Stimulated activated naive B cell treated with anti-CD40 and anti-IgM and Interleukin-4, amounts not matched to agents 10 μg/mL and 1 μg/mL and 100 μg/mL, for 72 hours (primary cell): Measurements from ENCODE around the gene ALDH1L1.

Experiments
- ATAC-seq, 2 donors: fragments of 150-1000 bp; cut with Tn5 transposase; replicated peaks; 2 replicates each; pipeline ENCODE4 v1.10.0; 2021; ENCODE audit warnings: moderate library complexity in 1 of 2
- DNase-seq: peaks from one replicate; pipeline ENCODE4 v3.0.0; 2021
- H3K27ac Mint-ChIP-seq: one replicate; pipeline ENCODE4 v1.8.0; 2022; ENCODE audit warnings: mild to moderate bottlenecking, mixed read lengths
- H3K27me3 Mint-ChIP-seq, 2 donors: one replicate each; pipeline ENCODE4 v1.8.0; 2022; ENCODE audit warnings: mixed read lengths in 2 of 2
- H3K36me3 Mint-ChIP-seq, 2 donors: one replicate each; pipeline ENCODE4 v1.8.0; 2022; ENCODE audit warnings: mixed read lengths in 2 of 2, mild to moderate bottlenecking in 1 of 2
- H3K4me1 Mint-ChIP-seq, 2 donors: one replicate each; pipeline ENCODE4 v1.8.0; 2022; ENCODE audit warnings: mixed read lengths in 2 of 2, mild to moderate bottlenecking in 1 of 2
- H3K4me3 Mint-ChIP-seq, 2 donors: one replicate each; pipeline ENCODE4 v1.8.0; 2022; ENCODE audit warnings: mild to moderate bottlenecking in 2 of 2, mixed read lengths in 2 of 2, moderate library complexity in 1 of 2
- H3K9me3 Mint-ChIP-seq, 2 donors: one replicate each; pipeline ENCODE4 v1.8.0; 2022; ENCODE audit warnings: mixed read lengths in 2 of 2, mild to moderate bottlenecking in 1 of 2

ALDH1L1 gene

GRCh38 chr3:126154391-126155279 is 25.8 kb downstream of the ALDH1L1 start:
- Mint-ChIP-seq H3K27ac (no peak overlapping the region), H3K4me3 (no peak overlapping the region), H3K27me3 (peaks cover 5 to 17% of the 10 kb centered on the region in 2 donors), H3K4me1 (no peaks in the 10 kb centered on the region), H3K36me3 (no peaks in the 10 kb centered on the region), H3K9me3 (no peaks in the 10 kb centered on the region)
- DNase-seq (no peak), ATAC-seq (no peak)

GRCh38 chr3:126153695-126154360 is 26.6 kb downstream of the ALDH1L1 start:
- ATAC-seq (no peak), DNase-seq (no peak)
- Mint-ChIP-seq H3K27ac (no peak overlapping the region), H3K4me3 (no peak overlapping the region), H3K36me3 (no peaks in the 10 kb centered on the region), H3K9me3 (no peaks in the 10 kb centered on the region), H3K27me3 (peaks cover 5 to 9% of the 10 kb centered on the region in 2 donors), H3K4me1 (no peaks in the 10 kb centered on the region)

- H3K27me3 Mint-ChIP-seq = peaks cover 2% of the 10 kb centered on the region in 2 donors
- no peaks in the 10 kb centered on the region for H3K9me3 Mint-ChIP-seq
- no peaks in the 10 kb centered on the region for H3K36me3 Mint-ChIP-seq
- no peak overlapping the region for H3K27ac Mint-ChIP-seq
- no peak overlapping the region for H3K4me3 Mint-ChIP-seq
- DNase-seq (no peak), ATAC-seq (no peak)
- no peaks in the 10 kb centered on the region for H3K4me1 Mint-ChIP-seq
Observed at GRCh38 chr3:126152901-126153694, 27.3 kb downstream of the ALDH1L1 start.

- H3K36me3 Mint-ChIP-seq = no peaks in the 10 kb centered on the region
- no peak for ATAC-seq
Observed at GRCh38 chr3:126152458-126152857, 27.9 kb downstream of the ALDH1L1 start.

GRCh38 chr3:126151562-126152302 is 28.7 kb downstream of the ALDH1L1 start:
- no peaks in the 10 kb centered on the region for H3K4me1 Mint-ChIP-seq
- no peak for DNase-seq
- no peak overlapping the region for H3K27ac Mint-ChIP-seq
- no peaks in the 10 kb centered on the region for H3K9me3 Mint-ChIP-seq
- no peaks in the 10 kb centered on the region for H3K36me3 Mint-ChIP-seq
- ATAC-seq = no peak
- H3K4me3 Mint-ChIP-seq = no peak overlapping the region
- H3K27me3 Mint-ChIP-seq = peaks cover 0 to under 1% of the 10 kb centered on the region in 2 donors

More at GRCh38 chr3:126152458-126152857, 27.9 kb downstream of the ALDH1L1 start:
- DNase-seq = no peak
- Mint-ChIP-seq H3K4me1 (no peaks in the 10 kb centered on the region), H3K4me3 (no peak overlapping the region), H3K27me3 (no peaks in the 10 kb centered on the region), H3K9me3 (no peaks in the 10 kb centered on the region), H3K27ac (no peak overlapping the region)

- H3K4me1 Mint-ChIP-seq = no peaks in the 10 kb centered on the region
- no peaks in the 10 kb centered on the region for H3K36me3 Mint-ChIP-seq
- H3K27me3 Mint-ChIP-seq = peaks cover 0 to 7% of the 10 kb centered on the region in 2 donors
- no peak overlapping the region for H3K4me3 Mint-ChIP-seq
- DNase-seq (no peak), ATAC-seq (no peak)
- H3K27ac Mint-ChIP-seq = no peak overlapping the region
- H3K9me3 Mint-ChIP-seq = no peaks in the 10 kb centered on the region
Observed at GRCh38 chr3:126149960-126150515, 30.3 kb downstream of the ALDH1L1 start.

GRCh38 chr3:126149256-126149902 is 31.0 kb downstream of the ALDH1L1 start:
- no peaks in the 10 kb centered on the region for H3K36me3 Mint-ChIP-seq
- H3K4me3 Mint-ChIP-seq = no peak overlapping the region
- peaks cover 0 to 7% of the 10 kb centered on the region in 2 donors for H3K27me3 Mint-ChIP-seq
- no peaks in the 10 kb centered on the region for H3K4me1 Mint-ChIP-seq
- DNase-seq (no peak), ATAC-seq (no peak)
- H3K9me3 Mint-ChIP-seq = no peaks in the 10 kb centered on the region
- no peak overlapping the region for H3K27ac Mint-ChIP-seq

GRCh38 chr3:126147932-126148683 is 32.3 kb downstream of the ALDH1L1 start:
- Mint-ChIP-seq H3K36me3 (no peaks in the 10 kb centered on the region), H3K4me1 (no peaks in the 10 kb centered on the region), H3K4me3 (no peak overlapping the region), H3K27ac (no peak overlapping the region), H3K9me3 (no peaks in the 10 kb centered on the region), H3K27me3 (peaks cover 0 to 7% of the 10 kb centered on the region in 2 donors)
- no peak for ATAC-seq
- DNase-seq = no peak

- ATAC-seq (no peak), DNase-seq (no peak)
- H3K4me1 Mint-ChIP-seq = no peaks in the 10 kb centered on the region
Observed at GRCh38 chr3:126147147-126147931, 33.0 kb downstream of the ALDH1L1 start.

GRCh38 chr3:126146525-126147146 is 33.8 kb downstream of the ALDH1L1 start:
- Mint-ChIP-seq H3K27me3 (peaks cover 0 to 9% of the 10 kb centered on the region in 2 donors), H3K36me3 (no peaks in the 10 kb centered on the region)

More at GRCh38 chr3:126147147-126147931, 33.0 kb downstream of the ALDH1L1 start:
- H3K27ac Mint-ChIP-seq = no peak overlapping the region
- H3K27me3 Mint-ChIP-seq = peaks cover 0 to 7% of the 10 kb centered on the region in 2 donors
- H3K36me3 Mint-ChIP-seq = no peaks in the 10 kb centered on the region
- H3K9me3 Mint-ChIP-seq = no peaks in the 10 kb centered on the region
- no peak overlapping the region for H3K4me3 Mint-ChIP-seq

GRCh38 chr3:126146034-126146433 is 34.4 kb downstream of the ALDH1L1 start:
- ATAC-seq = no peak
- no peaks in the 10 kb centered on the region for H3K36me3 Mint-ChIP-seq
- H3K27me3 Mint-ChIP-seq = peaks cover 5 to 12% of the 10 kb centered on the region in 2 donors
- no peaks in the 10 kb centered on the region for H3K4me1 Mint-ChIP-seq
- no peak for DNase-seq
- H3K4me3 Mint-ChIP-seq = no peak overlapping the region
- no peak overlapping the region for H3K27ac Mint-ChIP-seq
- no peaks in the 10 kb centered on the region for H3K9me3 Mint-ChIP-seq

More at GRCh38 chr3:126146525-126147146, 33.8 kb downstream of the ALDH1L1 start:
- DNase-seq = no peak
- no peak overlapping the region for H3K27ac Mint-ChIP-seq
- H3K4me3 Mint-ChIP-seq = no peak overlapping the region
- no peaks in the 10 kb centered on the region for H3K4me1 Mint-ChIP-seq
- H3K9me3 Mint-ChIP-seq = no peaks in the 10 kb centered on the region
- no peak for ATAC-seq

GRCh38 chr3:126142652-126143051 is 37.7 kb downstream of the ALDH1L1 start:
- DNase-seq (no peak), ATAC-seq (no peak)
- Mint-ChIP-seq H3K27ac (no peak overlapping the region), H3K9me3 (no peaks in the 10 kb centered on the region), H3K4me1 (no peaks in the 10 kb centered on the region), H3K27me3 (peaks cover 24 to 35% of the 10 kb centered on the region in 2 donors), H3K4me3 (no peak overlapping the region), H3K36me3 (no peaks in the 10 kb centered on the region)
